IMR-90 (cell line): ENCODE results near the gene COL4A2. TPM values are rescaled to one million over a fixed set of nuclear protein-coding genes. Genes with fewer than 3 reads are reported as not detected.

Experiments used
- ATAC-seq: fragments of 200-7000 bp; cut with Tn5 transposase; 2 replicates; pipeline ENCODE4 v1.9.1; 2020; ENCODE audit warnings: low read depth, mild to moderate bottlenecking, moderate library complexity
- BruUV-seq: library from RNA; stranded (reverse); fragments of 400-500 nt; replicated peaks from 2 replicates; lab custom pipeline; 2021; lab: Mats Ljungman, UMichigan
- CTCF ChIA-PET: fragments of 300-600 bp; formaldehyde crosslinking; extraction: SDS; loops from one replicate; lab custom pipeline; 2021; ENCODE audit warnings: antibody characterized with exemption; lab: Yijun Ruan, JAX
- POLR2A ChIA-PET: fragments of 300-600 bp; sonication (Branson Sonifier 250); formaldehyde crosslinking; loops from one replicate; lab custom pipeline; 2022; ENCODE audit warnings: antibody characterized with exemption; ENCODE audit not compliant: unreplicated experiment; lab: Charles Lee
- DNase-seq: peaks from one replicate; pipeline ENCODE4 v3.0.0; 2013
- H2AFZ ChIP-seq: replicated peaks from 2 replicates; pipeline ENCODE3; 2013; ENCODE audit warnings: low read length, mild to moderate bottlenecking; ENCODE audit not compliant: poor library complexity
- H2AK5ac ChIP-seq: 2 replicates; pipeline ENCODE4 v1.6.1; 2013; ENCODE audit warnings: low read depth, low read length, inconsistent platforms
- H2AK9ac ChIP-seq: replicated peaks from 2 replicates; pipeline ENCODE3; 2013; ENCODE audit warnings: mild to moderate bottlenecking, low read depth, low read length, moderate library complexity; ENCODE audit not compliant: poor library complexity
- H2BK120ac ChIP-seq: 2 replicates; pipeline ENCODE4 v1.6.1; 2013; ENCODE audit warnings: low read depth, low read length, inconsistent platforms
- H2BK15ac ChIP-seq: 3 replicates; pipeline ENCODE4 v1.6.1; 2013; ENCODE audit warnings: low read depth, low read length, inconsistent platforms
- H2BK20ac ChIP-seq: 2 replicates; pipeline ENCODE4 v1.6.1; 2013; ENCODE audit warnings: low read depth, mild to moderate bottlenecking, inconsistent platforms, low read length, moderate library complexity
- H2BK5ac ChIP-seq: 2 replicates; pipeline ENCODE4 v1.6.1; 2013; ENCODE audit warnings: mild to moderate bottlenecking, low read depth, low read length, inconsistent platforms; ENCODE audit not compliant: poor library complexity, severe bottlenecking
- H3K14ac ChIP-seq: replicated peaks from 2 replicates; pipeline ENCODE4 v1.6.1; 2013; ENCODE audit warnings: low read depth, low read length, inconsistent platforms
- H3K18ac ChIP-seq: 2 replicates; pipeline ENCODE4 v1.6.1; 2013; ENCODE audit warnings: low read depth, low read length, control low read depth
- H3K23ac ChIP-seq: 2 replicates; pipeline ENCODE4 v1.6.1; 2013; ENCODE audit warnings: low read depth, low read length, inconsistent platforms
- H3K27ac ChIP-seq: 2 replicates; pipeline ENCODE4 v1.5.1; 2013; ENCODE audit warnings: mild to moderate bottlenecking, control low read depth, low read length; ENCODE audit not compliant: insufficient read depth
- H3K27me3 ChIP-seq: 2 replicates; pipeline ENCODE4 v1.6.1; 2013; ENCODE audit warnings: low read length; ENCODE audit not compliant: control insufficient read depth, insufficient read depth
- H3K36me3 ChIP-seq: 2 replicates; pipeline ENCODE4 v1.6.1; 2013; ENCODE audit warnings: low read length, mixed read lengths; ENCODE audit not compliant: control insufficient read depth, insufficient read depth
- H3K4ac ChIP-seq: 2 replicates; pipeline ENCODE4 v1.6.1; 2013; ENCODE audit warnings: low read depth, low read length, inconsistent platforms
- H3K4me1 ChIP-seq: 2 replicates; pipeline ENCODE4 v1.6.1; 2013; ENCODE audit warnings: low read length, mixed read lengths; ENCODE audit not compliant: control insufficient read depth, insufficient read depth
- H3K4me2 ChIP-seq: 2 replicates; pipeline ENCODE4 v1.6.1; 2013; ENCODE audit warnings: low read depth, mild to moderate bottlenecking, control low read depth, low read length, moderate library complexity
- H3K4me3 ChIP-seq: 2 replicates; pipeline ENCODE4 v1.5.1; 2013; ENCODE audit warnings: low read depth, mild to moderate bottlenecking, control low read depth, low read length, moderate library complexity; ENCODE audit not compliant: insufficient read depth
- H3K56ac ChIP-seq: 2 replicates; pipeline ENCODE4 v1.6.1; 2013; ENCODE audit warnings: low read length, inconsistent platforms; ENCODE audit not compliant: insufficient read depth; ENCODE audit errors: extremely low read depth
- H3K79me1 ChIP-seq, 2 experiments: 2 replicates each; pipeline ENCODE4 v1.6.1; 2013; ENCODE audit warnings: low read length in 2 of 2, inconsistent platforms in 1 of 2, low read depth in 1 of 2
- H3K9ac ChIP-seq: 2 replicates; pipeline ENCODE4 v1.6.1; 2013; ENCODE audit warnings: low read depth, low read length, control low read depth
- H3K9me1 ChIP-seq: 2 replicates; pipeline ENCODE4 v1.6.1; 2013; ENCODE audit warnings: low read length, inconsistent platforms; ENCODE audit not compliant: insufficient read depth
- H3K9me3 ChIP-seq: 2 replicates; pipeline ENCODE4 v1.6.1; 2013; ENCODE audit warnings: low read length; ENCODE audit not compliant: control insufficient read depth, insufficient read depth
- H4K20me1 ChIP-seq: 2 replicates; pipeline ENCODE4 v1.6.1; 2013; ENCODE audit warnings: low read length, inconsistent platforms; ENCODE audit not compliant: insufficient read depth
- H4K5ac ChIP-seq: 2 replicates; pipeline ENCODE4 v1.6.1; 2013; ENCODE audit warnings: mild to moderate bottlenecking, low read depth, low read length, control low read depth
- H4K8ac ChIP-seq, 2 experiments: 2 replicates each; pipeline ENCODE4 v1.6.1; 2013; ENCODE audit warnings: low read depth in 2 of 2, low read length in 2 of 2, control low read depth in 1 of 2, inconsistent platforms in 1 of 2
- H4K91ac ChIP-seq: 2 replicates; pipeline ENCODE4 v1.6.1; 2013; ENCODE audit warnings: low read depth, low read length, inconsistent platforms; ENCODE audit not compliant: insufficient read depth
- BHLHE40 ChIP-seq: fragments of 150-350 bp; IDR thresholded peaks from 2 replicates; pipeline ENCODE4 v1.6.1; 2016; ENCODE audit warnings: mild to moderate bottlenecking, low read depth, low read length
- CEBPB ChIP-seq: IDR thresholded peaks from 2 replicates; pipeline ENCODE4 v1.6.1; 2012; ENCODE audit warnings: low read depth, low read length, improper control_type of control experiment
- CHD1 ChIP-seq: IDR thresholded peaks from 2 replicates; pipeline ENCODE4 v1.6.1; 2012; ENCODE audit warnings: low read depth, low read length, improper control_type of control experiment
- CTCF ChIP-seq: conservative IDR thresholded peaks from 2 replicates; pipeline ENCODE4 v1.5.1; 2012; ENCODE audit warnings: mild to moderate bottlenecking, low read depth, low read length, improper control_type of control experiment
- ELK1 ChIP-seq: fragments of 150-350 bp; IDR thresholded peaks from 2 replicates; pipeline ENCODE4 v1.6.1; 2016; ENCODE audit warnings: low read depth, mild to moderate bottlenecking, low read length, moderate library complexity, borderline replicate concordance
- FOS ChIP-seq: fragments of 150-350 bp; IDR thresholded peaks from 2 replicates; pipeline ENCODE4 v1.6.1; 2016; ENCODE audit warnings: low read depth, low read length
- MAFK ChIP-seq: IDR thresholded peaks from 2 replicates; pipeline ENCODE4 v1.6.1; 2012; ENCODE audit warnings: low read depth, low read length, improper control_type of control experiment
- MAZ ChIP-seq: IDR thresholded peaks from 2 replicates; pipeline ENCODE4 v1.6.1; 2012; ENCODE audit warnings: low read depth, mild to moderate bottlenecking, low read length, improper control_type of control experiment, moderate library complexity, borderline replicate concordance
- MXI1 ChIP-seq: IDR thresholded peaks from 2 replicates; pipeline ENCODE4 v1.6.1; 2012; ENCODE audit warnings: low read depth, mild to moderate bottlenecking, low read length, moderate library complexity, borderline replicate concordance
- NFE2L2 ChIP-seq: fragments of 150-350 bp; IDR thresholded peaks from 2 replicates; pipeline ENCODE4 v1.6.1; 2016; ENCODE audit warnings: low read depth, mild to moderate bottlenecking, low read length
- POLR2A ChIP-seq: IDR thresholded peaks from 2 replicates; pipeline ENCODE4 v1.6.1; 2012; ENCODE audit warnings: mild to moderate bottlenecking, low read depth, low read length
- RAD21 ChIP-seq: IDR thresholded peaks from 2 replicates; pipeline ENCODE4 v1.6.1; 2012; ENCODE audit warnings: low read length, improper control_type of control experiment
- RCOR1 ChIP-seq: IDR thresholded peaks from 2 replicates; pipeline ENCODE4 v1.6.1; 2012; ENCODE audit warnings: mild to moderate bottlenecking, low read length, improper control_type of control experiment; ENCODE audit not compliant: insufficient replicate concordance
- RFX5 ChIP-seq: IDR thresholded peaks from 2 replicates; pipeline ENCODE4 v1.8.0; 2012; ENCODE audit warnings: low read depth, mild to moderate bottlenecking, low read length, moderate library complexity
- SMC3 ChIP-seq: fragments of 150-350 bp; IDR thresholded peaks from 2 replicates; pipeline ENCODE4 v1.6.1; 2016; ENCODE audit warnings: low read depth, mild to moderate bottlenecking, antibody characterized with exemption, low read length, moderate library complexity
- USF2 ChIP-seq: fragments of 150-350 bp; IDR thresholded peaks from 2 replicates; pipeline ENCODE4 v1.6.1; 2017; ENCODE audit warnings: mild to moderate bottlenecking, antibody characterized with exemption, low read length, low read depth
- WGBS, 2 experiments: methylation state at CpG; one replicate each; pipeline versions ENCODE4 v1.1.5 to v1.1.7; 2013; ENCODE audit warnings: missing lambda C conversion rate in 2 of 2; ENCODE audit not compliant: insufficient read length in 1 of 2; ENCODE audit errors: extremely low coverage in 2 of 2; 5-methylcytosine and 5-hydroxymethylcytosine counted together
- dilution Hi-C: fragments of 300-500 bp; cut with HindIII; formaldehyde crosslinking; loops from one replicate; pipeline ENCODE4 v1.14.3; 2018; ENCODE audit warnings: low sequenced_read_pairs; ENCODE audit not compliant: unreplicated experiment
- in situ Hi-C: fragments of 300-500 bp; cut with MboI; formaldehyde crosslinking; loops from 3 replicates; pipeline ENCODE4 v1.14.3; 2019; ENCODE audit warnings: low sequenced_read_pairs, inconsistent platforms, mixed read lengths
- intact Hi-C: fragments of 100-400 bp; cut with micrococcal nuclease; formaldehyde crosslinking; loops from 2 replicates; pipeline ENCODE4 v1.10.0; 2022
- polyA plus RNA-seq, 3 experiments: library from polyadenylated mRNA; depleted of rRNA; stranded (reverse); fragments of >200 nt; gene quantifications; 2 replicates each; pipeline ENCODE4 v1.2.3, GENCODE V29; 2012; ENCODE audit warnings: low replicate concordance in 1 of 3
- total RNA-seq: library from RNA; depleted of rRNA; stranded (reverse); fragments of >200 nt; gene quantifications from 2 replicates; pipeline ENCODE4 v1.2.3, GENCODE V29; 2012

COL4A2 gene
- total and polyA plus RNA-seq, 2 of the 4 experiments (the other 2 are of a cell fraction) = 90.7 to 457 TPM

- Histone ChIP-seq H2BK20ac (no peak overlapping the region), H4K91ac (no peak overlapping the region; the same call in 1 of the 2 replicates), H3K9me3 (no peaks in the 10 kb centered on the region), H3K27ac (no peak overlapping the region), H4K8ac (no peak overlapping the region), H2BK5ac (peak overlapping the region; percentile 10), H2AFZ (no peak overlapping the region), H3K4me2 (no peak overlapping the region), H3K9ac (no peak overlapping the region), H2BK120ac (no peak overlapping the region), H4K5ac (no peak overlapping the region), H3K9me1 (peaks cover 71% of the 10 kb centered on the region), H3K56ac (no peak overlapping the region), H3K4me1 (peaks cover 47% of the 10 kb centered on the region), H4K20me1 (peaks cover 92% of the 10 kb centered on the region), H3K14ac (peak overlapping the region; percentile 20; the same call in 1 of the 2 replicates), H3K36me3 (peaks cover 34% of the 10 kb centered on the region), H3K27me3 (no peaks in the 10 kb centered on the region), H3K4ac (no peak overlapping the region), H3K79me1 (peaks cover 31 to 93% of the 10 kb centered on the region in 2 experiments), H3K23ac (peak overlapping the region; percentile 50; the same call in 1 of the 2 replicates), H3K18ac (no peak overlapping the region), H2AK5ac (peak overlapping the region; percentile 75; the same call in 1 of the 2 replicates), H2AK9ac (no peak overlapping the region), H2BK15ac (no peak overlapping the region), H3K4me3 (no peak overlapping the region)
- no peak for DNase-seq
- TF ChIP-seq POLR2A (no peak), BHLHE40 (no peak), RCOR1 (no peak), CHD1 (no peak), USF2 (no peak), MAFK (no peak), RFX5 (no peak), ELK1 (no peak), CEBPB (no peak), CTCF (no peak), FOS (no peak), NFE2L2 (no peak), MXI1 (no peak), RAD21 (no peak), SMC3 (no peak), MAZ (no peak)
- ATAC-seq = no peak
- in situ Hi-C loops (no loop called here), dilution Hi-C loops (no loop called here), intact Hi-C loops (loop anchor here (1.0 kb wide), 1 partner anchor 7 kb away; no protein-coding TSS in a partner anchor)
- WGBS, 2 experiments = no CpG with 5 or more reads among the region's 12 CpGs
- CTCF ChIA-PET = no interaction called here
- BruUV-seq = no TSS peak
- POLR2A ChIA-PET = no interaction called here
Measured at GRCh38 chr13:110264685-110265275, 42.3 kb upstream of the COL4A2 start.
